DND-41 (cell line): ENCODE results near the gene SMPD4.
"Not testable (repeated sequence)": the region's sequence is repeated elsewhere in the genome, so short reads cannot be mapped to it uniquely, and the experiment has no call there.

Source experiments
- ATAC-seq: fragments of 200-7000 bp; cut with Tn5 transposase; 3 replicates; pipeline ENCODE4 v1.9.1; 2021; ENCODE audit warnings: low read depth; ENCODE audit not compliant: insufficient read depth
- DNase-seq: peaks from one replicate; pipeline ENCODE4 v3.0.0-alpha.2; 2020
- H2AFZ ChIP-seq: 2 replicates; pipeline ENCODE4 v1.6.0; 2012; ENCODE audit warnings: low read depth, low read length
- H3K27ac ChIP-seq: 2 replicates; pipeline ENCODE4 v1.5.1; 2012; ENCODE audit warnings: low read length, inconsistent platforms
- H3K27me3 ChIP-seq: fragments of 200-600 bp; sonication (generic); 2 replicates; pipeline ENCODE4 v1.6.0; 2012; ENCODE audit warnings: low read length, mild to moderate bottlenecking, inconsistent platforms; ENCODE audit not compliant: insufficient read depth, poor library complexity
- H3K36me3 ChIP-seq: 2 replicates; pipeline ENCODE4 v1.5.1; 2012; ENCODE audit warnings: low read length, inconsistent platforms; ENCODE audit not compliant: insufficient read depth
- H3K4me1 ChIP-seq: 2 replicates; pipeline ENCODE4 v1.5.1; 2012; ENCODE audit warnings: mild to moderate bottlenecking, low read length; ENCODE audit not compliant: insufficient read depth
- H3K4me2 ChIP-seq: 2 replicates; pipeline ENCODE4 v1.6.0; 2012; ENCODE audit warnings: mild to moderate bottlenecking, moderate library complexity, low read length, inconsistent platforms; ENCODE audit not compliant: insufficient read depth
- H3K4me3 ChIP-seq, 2 experiments: fragments of 200-600 bp in 1 of 2; shearing (Covaris generic) in 1 of 2; 2 replicates each; pipeline ENCODE4 v1.5.1; 2012 to 2016; ENCODE audit warnings: inconsistent platforms in 2 of 2, low read length in 2 of 2, mild to moderate bottlenecking in 2 of 2, low read depth in 1 of 2, moderate library complexity in 1 of 2
- H3K79me2 ChIP-seq: 2 replicates; pipeline ENCODE4 v1.6.0; 2012; ENCODE audit warnings: low read length, inconsistent platforms; ENCODE audit not compliant: insufficient read depth
- H3K9ac ChIP-seq: 2 replicates; pipeline ENCODE4 v1.6.0; 2012; ENCODE audit warnings: low read depth, mild to moderate bottlenecking, inconsistent platforms, low read length, moderate library complexity
- H3K9me3 ChIP-seq: 2 replicates; pipeline ENCODE4 v1.5.1; 2012; ENCODE audit warnings: low read length, moderate library complexity, mild to moderate bottlenecking, inconsistent platforms; ENCODE audit not compliant: insufficient read depth, severe bottlenecking
- H4K20me1 ChIP-seq: 2 replicates; pipeline ENCODE4 v1.6.0; 2012; ENCODE audit warnings: low read length; ENCODE audit not compliant: insufficient read depth
- CTCF ChIP-seq: IDR thresholded peaks from 2 replicates; pipeline ENCODE4 v1.5.1; 2012; ENCODE audit warnings: borderline replicate concordance, low read length, moderate library complexity, mild to moderate bottlenecking; ENCODE audit not compliant: poor library complexity, severe bottlenecking; ENCODE audit errors: extremely low read depth
- EZH2 ChIP-seq: IDR thresholded peaks from 3 replicates; pipeline ENCODE4 v1.6.1; 2012; ENCODE audit warnings: borderline replicate concordance, low read depth, mild to moderate bottlenecking, moderate library complexity, low read length, inconsistent platforms; ENCODE audit not compliant: severe bottlenecking

SMPD4 gene

DNA sequence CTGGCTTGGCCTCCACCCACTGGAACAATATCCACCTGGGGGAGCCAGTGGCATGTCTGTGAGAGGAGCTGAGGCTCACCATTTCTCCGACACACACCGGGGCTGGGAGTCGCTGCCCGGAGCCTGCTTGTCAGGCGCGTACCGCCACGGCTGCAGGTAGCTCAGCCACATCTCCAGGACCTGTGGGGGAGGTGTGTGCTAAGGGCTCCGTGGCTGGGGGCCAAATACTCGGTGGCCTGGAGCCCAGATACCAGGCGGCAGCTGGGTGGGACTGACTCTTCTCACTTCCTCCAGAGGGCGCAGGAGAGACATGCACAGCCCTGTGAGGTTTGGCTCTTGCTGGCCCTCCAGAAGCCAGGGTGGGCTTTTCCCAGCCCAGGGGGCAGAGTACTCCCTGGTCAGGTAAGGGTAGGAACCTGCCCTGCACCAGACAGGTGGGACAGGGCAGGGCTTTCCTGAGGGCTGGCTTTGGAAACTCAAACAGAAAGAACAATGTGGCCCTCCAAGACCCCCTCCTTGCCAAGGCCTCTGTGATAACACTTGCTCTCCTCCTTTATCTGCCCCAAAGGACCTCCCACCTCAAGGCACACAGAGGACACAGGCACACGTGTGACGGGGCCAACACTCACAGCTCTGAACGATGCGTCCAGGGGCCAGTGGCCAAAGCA is 25.3 kb downstream of the SMPD4 start:
- H2AFZ ChIP-seq, H3K9ac ChIP-seq, H3K4me3 ChIP-seq, H3K27me3 ChIP-seq, H3K79me2 ChIP-seq, H3K9me3 ChIP-seq, H3K4me1 ChIP-seq, H3K27ac ChIP-seq, H3K4me2 ChIP-seq: not testable (repeated sequence)
- DNase-seq (peak; percentile 35), ATAC-seq (peak; percentile 64)
- peaks cover 17% of the 10 kb centered on the region; the same call in 1 of the 2 replicates for H4K20me1 ChIP-seq
- TF ChIP-seq CTCF: peak; percentile 56
- H3K36me3 ChIP-seq: peaks cover 76% of the 10 kb centered on the region

GRCh38 chr2:130154773-130155765 is 26.3 kb downstream of the SMPD4 start:
- Histone ChIP-seq H3K27me3 (no peaks in the 10 kb centered on the region), H3K9me3 (no peaks in the 10 kb centered on the region), H2AFZ (no peak overlapping the region), H3K79me2 (no peaks in the 10 kb centered on the region), H4K20me1 (peaks cover 17% of the 10 kb centered on the region; the same call in 1 of the 2 replicates), H3K36me3 (peaks cover 77% of the 10 kb centered on the region), H3K4me3 (no peak overlapping the region), H3K4me2 (no peak overlapping the region), H3K9ac (no peak overlapping the region), H3K27ac (no peak overlapping the region), H3K4me1 (no peaks in the 10 kb centered on the region)
- no peak for TF ChIP-seq EZH2
- no peak for TF ChIP-seq CTCF
- ATAC-seq: no peak
- no peak for DNase-seq

DNA sequence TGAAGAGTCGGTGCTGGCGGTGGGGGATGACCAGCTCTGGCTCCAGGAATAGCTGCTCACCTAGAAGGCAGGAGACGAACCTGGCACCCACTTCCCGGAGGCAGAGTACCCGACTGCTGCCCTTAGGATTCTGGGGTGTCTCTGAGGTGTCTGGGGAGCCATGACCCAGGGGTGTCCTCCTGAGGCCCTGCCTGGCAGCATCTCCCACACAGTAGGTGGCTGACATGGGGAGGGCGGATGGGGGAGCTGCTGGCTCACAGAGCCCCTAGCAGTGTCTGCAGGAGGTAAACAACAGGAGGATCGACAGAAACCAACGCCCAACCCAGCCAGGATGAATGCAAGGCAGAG is 27.0 kb downstream of the SMPD4 start:
- H4K20me1 ChIP-seq: peaks cover 12% of the 10 kb centered on the region; the same call in 1 of the 2 replicates
- DNase-seq: not testable (repeated sequence)

GRCh38 chr2:130153721-130154422 is 27.5 kb downstream of the SMPD4 start:
- not testable (repeated sequence) for H3K4me3 ChIP-seq, H3K27me3 ChIP-seq, H2AFZ ChIP-seq, ATAC-seq, H3K27ac ChIP-seq, H3K9ac ChIP-seq, H3K4me2 ChIP-seq, H3K79me2 ChIP-seq, DNase-seq, H3K4me1 ChIP-seq, H3K9me3 ChIP-seq
- peaks cover 66% of the 10 kb centered on the region for H3K36me3 ChIP-seq
- H4K20me1 ChIP-seq: peaks cover 11% of the 10 kb centered on the region; the same call in 1 of the 2 replicates

More for the DNA sequence above, 27.0 kb downstream of the SMPD4 start:
- not testable (repeated sequence) for H3K9ac ChIP-seq, H3K79me2 ChIP-seq, H3K27ac ChIP-seq, H3K27me3 ChIP-seq, H3K4me2 ChIP-seq, H3K4me3 ChIP-seq, ATAC-seq, H2AFZ ChIP-seq, H3K4me1 ChIP-seq, H3K9me3 ChIP-seq
- peaks cover 71% of the 10 kb centered on the region for H3K36me3 ChIP-seq
